Adipocyte (in vitro differentiated cells): Measurements from ENCODE around the gene NIN.
"Not testable (repeated sequence)": the region's sequence is repeated elsewhere in the genome, so short reads cannot be mapped to it uniquely, and the experiment has no call there.

ENCODE experiments used
- DNase-seq: peaks from one replicate; pipeline ENCODE4 v3.0.0-alpha.2; 2015; ENCODE audit warnings: low read depth
- H3K27me3 ChIP-seq: replicated peaks from 2 replicates; pipeline ENCODE4 v1.7.0; 2013; ENCODE audit warnings: mild to moderate bottlenecking, low read length, moderate library complexity; ENCODE audit not compliant: control insufficient read depth, insufficient read depth
- H3K36me3 ChIP-seq: 2 replicates; pipeline ENCODE4 v1.7.0; 2013; ENCODE audit warnings: low read length, mild to moderate bottlenecking, moderate library complexity; ENCODE audit not compliant: control insufficient read depth, insufficient read depth, severe bottlenecking
- H3K4me1 ChIP-seq: 2 replicates; pipeline ENCODE4 v1.7.0; 2013; ENCODE audit warnings: mild to moderate bottlenecking, low read length, moderate library complexity; ENCODE audit not compliant: control insufficient read depth, insufficient read depth
- H3K4me3 ChIP-seq: 2 replicates; pipeline ENCODE4 v1.7.0; 2013; ENCODE audit warnings: mild to moderate bottlenecking, low read length, moderate library complexity
- H3K9ac ChIP-seq: 2 replicates; pipeline ENCODE4 v1.7.0; 2013; ENCODE audit warnings: mild to moderate bottlenecking, low read length, moderate library complexity
- H3K9me3 ChIP-seq: 2 replicates; pipeline ENCODE4 v1.7.0; 2013; ENCODE audit warnings: mild to moderate bottlenecking, low read length, moderate library complexity; ENCODE audit not compliant: control insufficient read depth

NIN gene

GRCh38 chr14:50815058-50815457 lies 15.9 kb downstream of the NIN start:
- H3K9me3 ChIP-seq, H3K4me3 ChIP-seq, H3K9ac ChIP-seq, H3K4me1 ChIP-seq, H3K27me3 ChIP-seq, DNase-seq, H3K36me3 ChIP-seq: not testable (repeated sequence)

GRCh38 chr14:50814161-50814560 lies 16.8 kb downstream of the NIN start:
- H3K4me3 ChIP-seq = no peak overlapping the region
- no peak for DNase-seq
- peaks cover 7% of the 10 kb centered on the region for H3K4me1 ChIP-seq

GRCh38 chr14:50813544-50813863 lies 17.5 kb downstream of the NIN start:
- no peak overlapping the region for H3K4me3 ChIP-seq
- no peaks in the 10 kb centered on the region for H3K27me3 ChIP-seq
- H3K9me3 ChIP-seq = peaks cover 3% of the 10 kb centered on the region
- no peak overlapping the region for H3K9ac ChIP-seq
- no peaks in the 10 kb centered on the region for H3K36me3 ChIP-seq
- peak; percentile 12 for DNase-seq
- H3K4me1 ChIP-seq = peaks cover 7% of the 10 kb centered on the region

More at GRCh38 chr14:50814161-50814560, 16.8 kb downstream of the NIN start:
- no peaks in the 10 kb centered on the region for H3K36me3 ChIP-seq
- H3K9me3 ChIP-seq = peaks cover 3% of the 10 kb centered on the region
- H3K27me3 ChIP-seq = no peaks in the 10 kb centered on the region
- no peak overlapping the region for H3K9ac ChIP-seq

- Histone ChIP-seq H3K4me1 (peaks cover 7% of the 10 kb centered on the region), H3K36me3 (no peaks in the 10 kb centered on the region), H3K27me3 (no peaks in the 10 kb centered on the region), H3K4me3 (no peak overlapping the region), H3K9me3 (peaks cover 3% of the 10 kb centered on the region), H3K9ac (no peak overlapping the region)
- no peak for DNase-seq
These were observed 18.0 kb downstream of the NIN start for GRCh38 chr14:50812856-50813543.

GRCh38 chr14:50812180-50812579 lies 18.8 kb downstream of the NIN start:
- no peak for DNase-seq
- H3K9ac ChIP-seq = no peak overlapping the region
- H3K36me3 ChIP-seq = no peaks in the 10 kb centered on the region
- no peaks in the 10 kb centered on the region for H3K27me3 ChIP-seq
- peaks cover 7% of the 10 kb centered on the region for H3K4me1 ChIP-seq
- no peak overlapping the region for H3K4me3 ChIP-seq
- peaks cover 3% of the 10 kb centered on the region for H3K9me3 ChIP-seq

GRCh38 chr14:50808053-50808452 lies 22.9 kb downstream of the NIN start:
- Histone ChIP-seq H3K36me3 (no peaks in the 10 kb centered on the region), H3K4me3 (no peak overlapping the region), H3K9me3 (no peaks in the 10 kb centered on the region), H3K27me3 (no peaks in the 10 kb centered on the region), H3K9ac (no peak overlapping the region), H3K4me1 (peaks cover 34% of the 10 kb centered on the region)
- no peak for DNase-seq

- peak; percentile 22 for DNase-seq
- H3K4me1 ChIP-seq = peaks cover 37% of the 10 kb centered on the region
- H3K9ac ChIP-seq = no peak overlapping the region
- no peak overlapping the region for H3K4me3 ChIP-seq
- no peaks in the 10 kb centered on the region for H3K27me3 ChIP-seq
- no peaks in the 10 kb centered on the region for H3K9me3 ChIP-seq
- no peaks in the 10 kb centered on the region for H3K36me3 ChIP-seq
These were observed 24.6 kb downstream of the NIN start for GRCh38 chr14:50806241-50806933.

- no peak overlapping the region for H3K9ac ChIP-seq
- H3K36me3 ChIP-seq = no peaks in the 10 kb centered on the region
These were observed 25.6 kb downstream of the NIN start for GRCh38 chr14:50805396-50805795.

GRCh38 chr14:50804181-50804721 lies 26.7 kb downstream of the NIN start:
- no peaks in the 10 kb centered on the region for H3K36me3 ChIP-seq
- no peaks in the 10 kb centered on the region for H3K27me3 ChIP-seq
- peaks cover 39% of the 10 kb centered on the region for H3K4me1 ChIP-seq
- no peaks in the 10 kb centered on the region for H3K9me3 ChIP-seq
- peak overlapping the region; percentile 59 for H3K4me3 ChIP-seq
- DNase-seq = peak; percentile 47
- H3K9ac ChIP-seq = peak overlapping the region; percentile 44

More at GRCh38 chr14:50805396-50805795, 25.6 kb downstream of the NIN start:
- H3K9me3 ChIP-seq = no peaks in the 10 kb centered on the region
- DNase-seq = no peak
- H3K27me3 ChIP-seq = no peaks in the 10 kb centered on the region
- peaks cover 39% of the 10 kb centered on the region for H3K4me1 ChIP-seq
- no peak overlapping the region for H3K4me3 ChIP-seq

GRCh38 chr14:50801706-50802105 lies 29.3 kb downstream of the NIN start:
- H3K36me3 ChIP-seq = no peaks in the 10 kb centered on the region
- no peak overlapping the region for H3K9ac ChIP-seq
- H3K9me3 ChIP-seq = no peaks in the 10 kb centered on the region
- H3K27me3 ChIP-seq = no peaks in the 10 kb centered on the region
- H3K4me1 ChIP-seq = peaks cover 37% of the 10 kb centered on the region
- DNase-seq = peak; percentile 44
- no peak overlapping the region for H3K4me3 ChIP-seq

- Histone ChIP-seq H3K4me1 (peaks cover 20% of the 10 kb centered on the region), H3K36me3 (no peaks in the 10 kb centered on the region), H3K9ac (no peak overlapping the region), H3K27me3 (no peaks in the 10 kb centered on the region), H3K9me3 (no peaks in the 10 kb centered on the region), H3K4me3 (no peak overlapping the region)
- no peak for DNase-seq
These were observed 30.9 kb downstream of the NIN start for GRCh38 chr14:50800032-50800431.
